Stimulated activated CD8-positive, alpha-beta memory T cell treated with anti-CD3 and anti-CD28 coated beads, Interleukin-12 subunit alpha, Interleukin-12 subunit beta, amount 100 ng/mL, for 24 hours (primary cell): ENCODE results near the gene PET100.

ENCODE experiments used
- DNase-seq: peaks from one replicate; pipeline ENCODE4 v3.0.0-alpha.2; 2020; ENCODE audit errors: extremely low read depth

Gene PET100

GRCh38 chr19:7629347-7630054 is at the start of gene PET100, which contains the start of gene XAB2:
TSS of gene PET100 (plus strand) at chr19:7629793. CDS start at chr19:7629834, 41 bp downstream.
TSS of gene XAB2 (minus strand) at chr19:7629545. CDS start at chr19:7629527, 18 bp downstream.
- peak; percentile 78 for DNase-seq

GRCh38 chr19:7582446-7582845 is 47.1 kb upstream of the PET100 start:
- DNase-seq: no peak

- DNase-seq: no peak
Observed at GRCh38 chr19:7589822-7590221, 39.8 kb upstream of the PET100 start.

- DNase-seq: no peak
Observed at GRCh38 chr19:7590256-7590655, 39.3 kb upstream of the PET100 start.

- peak; percentile 9 for DNase-seq
Observed at GRCh38 chr19:7595466-7596133, 34.0 kb upstream of the PET100 start, which contains the start of gene CAMSAP3. TSS of gene CAMSAP3 (plus strand) at chr19:7595863. CDS start at chr19:7596003, 140 bp downstream.

- DNase-seq: no peak
Observed at GRCh38 chr19:7596211-7596937, 33.2 kb upstream of the PET100 start.

GRCh38 chr19:7597689-7598088 is 31.9 kb upstream of the PET100 start:
- DNase-seq: no peak

GRCh38 chr19:7598180-7598579 is 31.4 kb upstream of the PET100 start:
- DNase-seq: no peak

- DNase-seq: no peak
Observed at GRCh38 chr19:7600721-7601120, 28.9 kb upstream of the PET100 start.

GRCh38 chr19:7602240-7602934 is 27.2 kb upstream of the PET100 start:
- DNase-seq: no peak

- no peak for DNase-seq
Observed at GRCh38 chr19:7602935-7603497, 26.6 kb upstream of the PET100 start.

- no peak for DNase-seq
Observed at GRCh38 chr19:7603919-7604318, 25.7 kb upstream of the PET100 start.

GRCh38 chr19:7605490-7606222 is 23.9 kb upstream of the PET100 start:
- no peak for DNase-seq

- no peak for DNase-seq
Observed at GRCh38 chr19:7606289-7606688, 23.3 kb upstream of the PET100 start.

GRCh38 chr19:7607212-7607873 is 22.2 kb upstream of the PET100 start:
- no peak for DNase-seq

- DNase-seq: no peak
Observed at GRCh38 chr19:7607874-7608560, 21.6 kb upstream of the PET100 start.

- DNase-seq: no peak
Observed at GRCh38 chr19:7610491-7611240, 18.9 kb upstream of the PET100 start.

- DNase-seq: no peak
Observed at GRCh38 chr19:7611541-7612279, 17.9 kb upstream of the PET100 start.
